NCI-H2081 (cell line): ENCODE results near the gene RIMKLB.
"Not testable (repeated sequence)": the region's sequence is repeated elsewhere in the genome, so short reads cannot be mapped to it uniquely, and the experiment has no call there.

Experiments used
- DNase-seq, 2 experiments: peaks; one replicate each; lab custom pipeline; 2025; lab: John Stamatoyannopoulos, UW

The RIMKLB gene

GRCh38 chr12:8819666-8819980 is 121.8 kb downstream of the RIMKLB start:
- DNase-seq, result no peak

GRCh38 chr12:8820676-8821407 is 123.1 kb downstream of the RIMKLB start:
- not testable (repeated sequence) for DNase-seq

- no peak for DNase-seq
Observed at GRCh38 chr12:8821591-8821990, 123.8 kb downstream of the RIMKLB start.

GRCh38 chr12:8822298-8822697 is 124.5 kb downstream of the RIMKLB start, which contains the start of gene A2ML1:
Gene A2ML1, plus strand, starts transcription at chr12:8822621. Its CDS starts 31 bp downstream, at chr12:8822652.
- DNase-seq, result no peak

- no peak for DNase-seq
Observed at GRCh38 chr12:8823565-8824300, 125.9 kb downstream of the RIMKLB start.

- DNase-seq, result no peak
Observed at GRCh38 chr12:8827551-8828256, 129.9 kb downstream of the RIMKLB start.

GRCh38 chr12:8828257-8829124 is 130.7 kb downstream of the RIMKLB start:
- DNase-seq, result no peak

- DNase-seq, result no peak
Observed at GRCh38 chr12:8829125-8829518, 131.3 kb downstream of the RIMKLB start.

- no peak for DNase-seq
Observed at GRCh38 chr12:8829621-8830020, 131.8 kb downstream of the RIMKLB start.

- no peak for DNase-seq
Observed at GRCh38 chr12:8831116-8831515, 133.3 kb downstream of the RIMKLB start.

- DNase-seq, result no peak
Observed at GRCh38 chr12:8832500-8832899, 134.7 kb downstream of the RIMKLB start.
